A549 (cell line): ENCODE measurements around the gene GNAL.

Source experiments
- BHLHE40 ChIP-seq: IDR thresholded peaks from 2 replicates; pipeline ENCODE4 v1.6.1; 2012; ENCODE audit warnings: low read depth, low read length, inconsistent platforms
- CEBPB ChIP-seq, 2 experiments: fragments of >200 bp in 1 of 2; sonication (Bioruptor Twin) in 1 of 2; formaldehyde crosslinking in 1 of 2; IDR thresholded peaks; 2 replicates each; pipeline ENCODE4 v1.6.1; 2012 to 2016
- CTCF ChIP-seq: fragments of >200 bp; sonication (Bioruptor Twin); formaldehyde crosslinking; IDR thresholded peaks from 3 replicates; pipeline ENCODE4 v1.5.1; 2016
- EP300 ChIP-seq, 2 experiments: fragments of >200 bp; sonication (Bioruptor Twin); formaldehyde crosslinking; IDR thresholded peaks; 2 replicates in 1 of 2; 3 replicates in 1 of 2; pipeline ENCODE4 v1.6.1; 2016 to 2017
- HOXB13 ChIP-seq: fragments of 250-450 bp; sonication (Bioruptor Pico); IDR thresholded peaks from 2 replicates; pipeline ENCODE4 v1.5.0; 2020; ENCODE audit warnings: low read depth, mild to moderate bottlenecking, moderate library complexity
- MAX ChIP-seq: IDR thresholded peaks from 2 replicates; pipeline ENCODE4 v1.6.1; 2012
- POLR2A ChIP-seq: IDR thresholded peaks from 2 replicates; pipeline ENCODE4 v1.6.1; 2012; ENCODE audit warnings: mild to moderate bottlenecking, low read length
- RCOR1 ChIP-seq: fragments of 150-350 bp; IDR thresholded peaks from 2 replicates; pipeline ENCODE4 v1.6.1; 2014; ENCODE audit warnings: antibody characterized with exemption, low read length, low read depth
- SMC3 ChIP-seq: fragments of >200 bp; sonication (Bioruptor Twin); formaldehyde crosslinking; IDR thresholded peaks from 3 replicates; pipeline ENCODE4 v1.6.1; 2018; ENCODE audit warnings: inconsistent platforms
- ZFP36 ChIP-seq: fragments of 450-650 bp; IDR thresholded peaks from 2 replicates; pipeline ENCODE4 v1.6.1; 2014; ENCODE audit warnings: borderline replicate concordance; ENCODE audit not compliant: partially characterized antibody

- no peak for TF ChIP-seq MAX
- no peak for TF ChIP-seq ZFP36
- no peak for TF ChIP-seq CTCF
- no peak for TF ChIP-seq POLR2A
- TF ChIP-seq RCOR1: no peak
- no peak for TF ChIP-seq EP300 (IDR thresholded peaks at IDR 0.05)
- no peak for TF ChIP-seq CEBPB (IDR thresholded peaks at IDR 0.05)
- no peak for TF ChIP-seq BHLHE40
- no peak for TF ChIP-seq HOXB13 (CRISPR knock-in tag)
- TF ChIP-seq SMC3: no peak
Measured at GRCh38 chr18:11849279-11849678, 160.2 kb downstream of the GNAL start.
